ENCODE measurements around the gene ZC3H7B.

ZC3H7B gene

DNA sequence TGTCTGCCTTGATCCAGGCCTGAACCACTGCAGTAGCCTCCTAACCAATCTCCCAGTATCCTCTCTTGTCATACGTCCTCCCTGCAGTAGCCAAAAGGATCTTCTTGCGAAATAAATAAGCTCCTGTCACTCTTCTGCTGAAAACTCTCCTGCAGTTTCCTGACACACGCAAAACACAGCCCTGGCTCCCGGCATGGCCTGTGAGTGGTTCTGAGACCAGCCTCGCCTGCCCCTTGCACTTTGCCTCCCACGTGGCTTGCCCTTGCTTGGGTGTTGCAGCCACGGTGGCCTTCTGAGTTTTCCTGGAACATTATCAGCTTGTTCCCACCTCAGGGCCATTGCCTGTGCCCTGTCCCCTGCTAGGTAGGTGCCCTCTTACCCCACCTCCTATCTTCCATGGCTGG is 7.2 kb downstream of the ZC3H7B start:
- TF ChIP-seq, protein P1, sequence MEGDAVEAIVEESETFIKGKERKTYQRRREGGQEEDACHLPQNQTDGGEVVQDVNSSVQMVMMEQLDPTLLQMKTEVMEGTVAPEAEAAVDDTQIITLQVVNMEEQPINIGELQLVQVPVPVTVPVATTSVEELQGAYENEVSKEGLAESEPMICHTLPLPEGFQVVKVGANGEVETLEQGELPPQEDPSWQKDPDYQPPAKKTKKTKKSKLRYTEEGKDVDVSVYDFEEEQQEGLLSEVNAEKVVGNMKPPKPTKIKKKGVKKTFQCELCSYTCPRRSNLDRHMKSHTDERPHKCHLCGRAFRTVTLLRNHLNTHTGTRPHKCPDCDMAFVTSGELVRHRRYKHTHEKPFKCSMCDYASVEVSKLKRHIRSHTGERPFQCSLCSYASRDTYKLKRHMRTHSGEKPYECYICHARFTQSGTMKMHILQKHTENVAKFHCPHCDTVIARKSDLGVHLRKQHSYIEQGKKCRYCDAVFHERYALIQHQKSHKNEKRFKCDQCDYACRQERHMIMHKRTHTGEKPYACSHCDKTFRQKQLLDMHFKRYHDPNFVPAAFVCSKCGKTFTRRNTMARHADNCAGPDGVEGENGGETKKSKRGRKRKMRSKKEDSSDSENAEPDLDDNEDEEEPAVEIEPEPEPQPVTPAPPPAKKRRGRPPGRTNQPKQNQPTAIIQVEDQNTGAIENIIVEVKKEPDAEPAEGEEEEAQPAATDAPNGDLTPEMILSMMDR (IDR thresholded peaks at IDR 0.05; ENCODE audit: low read length): no peak
- no peak for TF ChIP-seq EZH2 (IDR thresholded peaks at IDR 0.05; ENCODE audit: borderline replicate concordance, low read length)
- peaks cover 26% of the 10 kb centered on the region; the same call in 1 of the 2 replicates for H3K36me3 ChIP-seq (ENCODE audit: insufficient read depth, low read length)
- H4K20me1 ChIP-seq (ENCODE audit: insufficient read depth, low read length): no peaks in the 10 kb centered on the region
- H3K27ac ChIP-seq (ENCODE audit: low read depth, low read length, poor library complexity, severe bottlenecking): no peak overlapping the region
- no peak overlapping the region for H2AFZ ChIP-seq (ENCODE audit: low read length)
- H3K79me2 ChIP-seq (ENCODE audit: insufficient read depth, low read length): peaks cover 36% of the 10 kb centered on the region
- no peak overlapping the region for H3K9ac ChIP-seq (ENCODE audit: low read length)
- H3K27me3 ChIP-seq (ENCODE audit: insufficient read depth, low read length): no peaks in the 10 kb centered on the region
- H3K9me3 ChIP-seq (ENCODE audit: low read length): no peaks in the 10 kb centered on the region
- no peaks in the 10 kb centered on the region for H3K9me2 ChIP-seq (ENCODE audit: low read depth, low read length)
- H3K4me1 ChIP-seq (ENCODE audit: insufficient read depth, low read length, severe bottlenecking): no peaks in the 10 kb centered on the region
- H3K4me3 ChIP-seq (ENCODE audit: low read depth, low read length, poor library complexity, severe bottlenecking): no peak overlapping the region
- no peak overlapping the region for H3K4me2 ChIP-seq (ENCODE audit: low read length)
- no peaks in the 10 kb centered on the region for H3F3A ChIP-seq (ENCODE audit: insufficient read depth, low read length)

DNA sequence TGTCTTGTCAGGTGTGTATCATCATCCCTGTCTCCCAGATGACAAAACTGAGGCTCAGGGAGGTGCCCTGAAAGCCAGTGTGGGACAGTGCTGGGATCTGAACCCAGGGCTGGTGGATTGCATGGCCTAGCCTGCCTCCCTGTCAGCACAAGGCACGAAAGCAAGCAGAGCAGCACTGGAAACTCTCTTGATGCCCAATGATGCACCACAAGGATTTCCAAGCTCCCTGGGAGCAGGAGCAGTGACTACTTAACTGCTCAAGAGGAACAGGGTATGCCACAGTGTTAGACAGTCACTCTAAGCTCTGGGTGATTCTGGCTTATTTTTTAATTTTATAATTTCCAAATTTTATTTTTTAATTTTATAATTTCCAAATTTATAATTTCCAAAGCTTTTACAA is 9.0 kb downstream of the ZC3H7B start:
- no peak overlapping the region for H3K9ac ChIP-seq (ENCODE audit: low read length)
- H3K9me2 ChIP-seq (ENCODE audit: low read depth, low read length): no peaks in the 10 kb centered on the region
- no peaks in the 10 kb centered on the region for H3F3A ChIP-seq (ENCODE audit: insufficient read depth, low read length)
- no peaks in the 10 kb centered on the region for H3K9me3 ChIP-seq (ENCODE audit: low read length)
- no peak overlapping the region for H3K4me3 ChIP-seq (ENCODE audit: low read depth, low read length, poor library complexity, severe bottlenecking)
- H3K27ac ChIP-seq (ENCODE audit: low read depth, low read length, poor library complexity, severe bottlenecking): no peak overlapping the region
- H3K79me2 ChIP-seq (ENCODE audit: insufficient read depth, low read length): peaks cover 26% of the 10 kb centered on the region
- H2AFZ ChIP-seq (ENCODE audit: low read length): no peak overlapping the region
- H4K20me1 ChIP-seq (ENCODE audit: insufficient read depth, low read length): no peaks in the 10 kb centered on the region
- TF ChIP-seq, protein P1 (IDR thresholded peaks at IDR 0.05; ENCODE audit: low read length): no peak
- no peak for TF ChIP-seq EZH2 (IDR thresholded peaks at IDR 0.05; ENCODE audit: borderline replicate concordance, low read length)
- no peaks in the 10 kb centered on the region for H3K27me3 ChIP-seq (ENCODE audit: insufficient read depth, low read length)
- no peak overlapping the region for H3K4me2 ChIP-seq (ENCODE audit: low read length)
- no peaks in the 10 kb centered on the region for H3K4me1 ChIP-seq (ENCODE audit: insufficient read depth, low read length, severe bottlenecking)
- H3K36me3 ChIP-seq (ENCODE audit: insufficient read depth, low read length): peaks cover 16% of the 10 kb centered on the region; the same call in 1 of the 2 replicates

DNA sequence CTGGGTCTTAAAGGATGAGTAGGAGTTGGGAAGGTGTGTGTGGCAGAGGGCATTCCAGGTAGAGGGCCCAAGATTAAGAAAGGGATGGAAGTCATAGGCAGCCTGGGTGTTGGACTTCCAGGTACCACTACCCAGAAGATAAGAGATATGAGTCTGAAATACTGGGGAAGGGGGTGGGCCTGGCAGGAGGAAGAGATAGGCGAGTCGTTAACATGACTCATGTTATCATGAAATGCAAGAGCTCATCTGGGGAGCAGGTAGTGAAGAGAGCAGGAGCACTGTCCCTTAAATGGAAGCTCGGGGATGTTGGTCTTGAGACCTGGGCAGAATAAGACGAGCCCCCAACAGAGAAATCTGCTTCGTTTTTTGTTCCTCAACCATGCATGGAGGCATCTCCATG is 10.2 kb downstream of the ZC3H7B start:
- Histone ChIP-seq H2AFZ (ENCODE audit: low read length) (no peak overlapping the region), H3K27me3 (ENCODE audit: insufficient read depth, low read length) (no peaks in the 10 kb centered on the region), H3K9ac (ENCODE audit: low read length) (no peak overlapping the region), H3K36me3 (ENCODE audit: insufficient read depth, low read length) (peaks cover 16% of the 10 kb centered on the region; the same call in 1 of the 2 replicates), H3K9me3 (ENCODE audit: low read length) (no peaks in the 10 kb centered on the region), H3K4me1 (ENCODE audit: insufficient read depth, low read length, severe bottlenecking) (no peaks in the 10 kb centered on the region), H3K79me2 (ENCODE audit: insufficient read depth, low read length) (peaks cover 19% of the 10 kb centered on the region), H3K27ac (ENCODE audit: low read depth, low read length, poor library complexity, severe bottlenecking) (no peak overlapping the region), H3K4me2 (ENCODE audit: low read length) (no peak overlapping the region), H3K4me3 (ENCODE audit: low read depth, low read length, poor library complexity, severe bottlenecking) (no peak overlapping the region), H3K9me2 (ENCODE audit: low read depth, low read length) (no peaks in the 10 kb centered on the region), H3F3A (ENCODE audit: insufficient read depth, low read length) (no peaks in the 10 kb centered on the region), H4K20me1 (ENCODE audit: insufficient read depth, low read length) (no peaks in the 10 kb centered on the region)
- no peak for TF ChIP-seq EZH2 (IDR thresholded peaks at IDR 0.05; ENCODE audit: borderline replicate concordance, low read length)
- TF ChIP-seq, protein P1 (IDR thresholded peaks at IDR 0.05; ENCODE audit: low read length): no peak

Data from OCI-LY1 (cell line).